ENCODE results near the gene LIPC.

LIPC gene

DNA sequence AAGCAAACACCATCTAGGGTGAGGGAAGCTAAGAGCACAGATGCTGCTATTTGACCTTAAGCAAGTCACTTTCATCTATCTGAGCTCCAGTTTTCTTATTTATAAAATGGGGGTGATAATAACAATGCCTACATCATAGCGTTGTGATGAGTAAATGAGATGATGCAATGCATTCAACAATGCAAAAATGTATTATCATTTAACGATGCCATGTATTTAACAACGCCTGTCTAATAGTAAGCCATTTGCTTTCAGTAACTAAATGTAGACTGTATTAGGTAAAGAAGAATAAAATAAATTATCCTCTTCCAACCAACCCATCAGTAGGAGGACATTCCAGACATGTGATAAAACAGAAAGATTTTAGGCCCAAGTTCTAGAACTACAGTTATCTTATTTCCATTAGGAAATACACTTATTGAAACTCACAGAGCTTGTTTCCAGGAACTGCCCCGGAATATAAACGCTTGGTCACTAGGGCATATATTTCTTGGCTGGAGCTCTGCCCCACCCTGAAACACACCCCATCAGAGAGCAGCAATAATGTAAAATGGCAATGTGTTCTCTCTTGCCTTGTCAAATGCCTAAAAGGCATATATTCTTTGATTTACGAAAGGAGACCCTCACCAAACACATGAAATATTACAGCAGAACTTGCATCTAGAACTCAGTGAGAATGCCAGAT lies 128.3 kb downstream of the LIPC start:
- no peak for DNase-seq

DNA sequence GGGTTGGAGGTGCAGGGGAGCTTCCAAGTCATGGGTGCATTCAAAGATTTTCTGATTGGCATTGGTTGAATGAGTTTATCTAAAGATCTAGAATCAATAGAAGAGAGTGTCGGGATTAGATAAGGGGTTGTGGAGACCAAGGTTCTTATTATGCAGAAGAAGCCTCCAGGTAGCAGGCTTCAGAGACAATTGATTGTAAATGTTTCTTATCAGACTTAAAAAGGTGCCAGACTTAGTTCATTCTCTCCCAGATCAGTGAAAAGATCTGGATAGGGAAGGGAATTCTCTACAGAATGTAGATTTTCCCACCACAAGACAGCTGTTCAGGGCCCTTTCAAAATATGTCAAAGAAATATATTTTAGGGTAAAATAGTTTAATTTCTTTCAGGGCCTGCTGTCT lies 129.5 kb downstream of the LIPC start:
- DNase-seq = no peak

DNA sequence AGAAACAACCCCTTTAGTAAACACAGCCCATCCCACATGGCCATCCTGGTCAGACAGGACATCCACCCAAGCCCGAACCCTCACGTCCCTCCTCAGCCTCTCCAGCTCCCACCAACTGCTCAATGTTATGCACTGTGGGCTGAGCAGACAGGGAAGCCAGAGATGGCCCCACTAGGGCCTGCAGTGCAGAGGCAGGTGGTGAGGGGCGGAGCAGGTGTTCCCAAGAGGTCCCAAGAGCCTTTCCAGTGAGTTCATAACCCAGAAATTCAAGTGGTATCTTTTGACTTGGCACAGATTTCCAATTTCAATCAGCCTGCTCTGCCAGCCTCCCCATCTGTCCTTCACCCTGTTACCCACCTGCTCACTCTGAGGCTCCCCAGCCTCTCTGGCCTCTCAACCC lies 130.3 kb downstream of the LIPC start:
- DNase-seq = no peak

DNA sequence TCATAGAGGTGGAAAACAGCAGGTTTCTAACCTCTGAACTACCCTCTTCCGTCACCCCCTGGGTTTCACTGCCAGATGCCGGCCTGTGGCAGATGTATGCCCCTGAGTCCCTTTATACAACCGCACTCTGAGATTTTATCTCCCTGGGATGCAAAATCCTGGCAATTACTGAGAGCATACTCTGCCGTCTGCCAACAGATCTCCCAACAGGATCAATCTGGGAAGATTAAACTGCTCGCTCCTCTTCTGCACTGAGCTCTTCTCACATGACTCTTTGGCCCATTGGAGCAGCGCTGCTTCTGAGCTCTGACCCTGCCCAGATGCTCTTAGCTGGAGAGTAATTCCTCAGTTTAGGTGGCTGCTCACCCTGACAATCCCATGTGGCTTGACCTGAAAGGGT lies 133.2 kb downstream of the LIPC start:
- DNase-seq = no peak

DNA sequence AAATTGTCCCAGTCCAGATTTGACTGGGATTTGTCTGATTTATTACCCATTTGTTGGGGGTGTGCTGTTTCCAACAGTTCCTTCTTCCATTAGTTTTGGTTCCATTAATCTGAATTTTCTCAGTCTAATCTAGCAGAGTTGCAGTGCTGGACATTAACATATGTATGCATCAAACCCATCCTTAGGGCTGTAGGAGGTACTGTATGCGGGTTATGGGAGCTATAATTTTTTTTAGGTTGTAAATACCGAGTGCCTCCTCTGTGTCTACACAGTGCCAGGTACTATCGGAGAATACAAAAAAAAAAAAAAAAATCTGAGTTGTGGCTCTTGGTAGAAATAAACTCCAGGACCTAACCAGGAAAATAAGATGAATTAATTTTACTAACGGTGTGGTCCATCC lies 133.8 kb downstream of the LIPC start:
- DNase-seq = no peak

DNA sequence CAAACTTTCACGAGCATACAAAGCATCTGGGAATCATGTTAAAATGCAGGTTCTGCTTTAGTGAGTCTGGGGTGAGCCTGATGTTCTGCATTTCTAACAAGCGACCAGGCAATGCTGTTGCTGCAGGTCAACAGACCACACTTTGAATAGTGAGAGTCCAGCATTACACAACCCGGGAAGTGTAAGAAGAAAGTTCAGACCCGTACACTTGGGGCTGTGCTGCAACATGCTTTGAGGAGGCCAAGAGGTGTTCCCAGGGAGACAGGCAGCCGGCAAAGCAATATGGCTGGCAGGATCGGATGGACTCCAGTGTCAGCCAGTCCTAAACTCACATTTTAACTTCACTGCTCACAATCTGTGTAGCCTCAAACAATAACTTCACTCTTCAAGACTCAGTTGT lies 134.2 kb downstream of the LIPC start:
- no peak for DNase-seq

DNA sequence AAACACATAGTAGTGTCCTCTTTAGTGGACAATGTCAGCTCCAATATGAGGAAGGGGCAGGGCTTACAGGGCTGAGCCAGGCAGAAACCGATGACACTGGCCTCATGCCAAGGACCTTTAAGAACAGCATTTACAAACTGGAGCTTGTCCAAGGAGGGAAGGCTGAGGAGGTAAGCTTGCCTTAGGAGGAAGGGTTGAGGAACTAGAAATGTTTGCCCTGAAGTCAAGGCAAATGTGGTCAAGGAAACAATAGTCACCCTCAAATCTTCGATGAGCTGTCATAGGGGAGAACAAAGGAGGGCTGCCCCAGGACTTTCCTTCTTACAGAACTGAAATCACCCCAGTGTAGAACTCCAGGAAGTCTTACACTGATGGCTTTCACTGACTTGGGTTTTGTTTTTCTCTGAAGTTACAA lies 136.4 kb downstream of the LIPC start:
- no peak for DNase-seq

DNA sequence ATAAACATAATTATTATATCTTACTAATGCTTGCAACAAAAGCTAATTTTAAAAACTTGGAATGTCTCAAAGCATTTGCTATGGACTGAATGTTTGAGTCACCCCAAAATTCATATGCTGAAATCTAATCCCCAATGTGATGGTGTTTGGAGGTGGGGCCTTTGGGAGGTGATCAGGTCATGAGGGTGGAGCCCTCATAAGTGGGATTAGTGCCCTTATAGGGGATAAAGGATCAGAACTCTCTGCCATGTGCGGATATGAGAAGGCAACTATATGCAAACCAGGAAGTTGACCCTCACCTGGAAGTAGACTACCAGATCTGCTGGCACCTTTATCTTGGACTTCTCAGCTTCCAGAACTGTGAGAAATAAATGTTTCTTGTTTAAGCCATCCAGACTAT lies 137.7 kb downstream of the LIPC start:
- DNase-seq = no peak

DNA sequence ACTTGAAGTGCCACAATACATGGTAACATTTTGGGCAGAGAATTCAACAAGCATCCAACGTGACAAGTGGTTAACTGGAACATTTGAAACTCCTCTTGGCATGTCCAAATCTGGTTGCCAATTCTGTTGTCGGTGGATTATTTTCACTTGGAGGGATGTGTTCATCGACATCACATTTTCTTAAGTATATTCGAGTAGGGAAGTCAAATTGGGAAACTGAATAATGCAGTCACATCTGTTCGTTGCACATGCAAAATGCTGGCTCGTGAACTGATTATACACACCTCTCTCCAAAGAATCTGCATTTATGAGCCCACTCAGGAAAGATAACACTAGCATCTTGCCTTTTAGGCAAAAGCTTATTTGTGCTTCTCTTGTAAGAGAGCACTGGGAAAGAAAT lies 139.7 kb downstream of the LIPC start:
- DNase-seq = no peak

DNA sequence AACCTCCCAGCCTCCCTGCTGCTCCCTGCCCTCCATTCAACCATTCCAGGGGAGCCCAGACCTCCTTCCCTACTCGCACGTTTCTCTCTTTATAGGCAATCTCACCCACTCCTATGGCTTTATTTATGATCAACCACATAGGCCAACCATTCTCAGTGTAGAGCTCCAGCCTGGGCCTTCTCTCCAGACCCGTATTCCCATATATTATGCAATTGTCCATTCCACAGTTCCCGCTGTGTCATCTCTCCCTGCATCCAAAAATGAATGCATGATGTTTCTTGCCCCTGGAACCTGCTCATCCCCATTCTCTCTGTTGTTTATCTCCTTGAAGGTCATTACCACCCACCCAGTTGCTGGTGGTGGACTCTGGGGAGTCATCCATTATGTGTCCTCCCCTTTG lies 140.7 kb downstream of the LIPC start:
- DNase-seq = no peak

DNA sequence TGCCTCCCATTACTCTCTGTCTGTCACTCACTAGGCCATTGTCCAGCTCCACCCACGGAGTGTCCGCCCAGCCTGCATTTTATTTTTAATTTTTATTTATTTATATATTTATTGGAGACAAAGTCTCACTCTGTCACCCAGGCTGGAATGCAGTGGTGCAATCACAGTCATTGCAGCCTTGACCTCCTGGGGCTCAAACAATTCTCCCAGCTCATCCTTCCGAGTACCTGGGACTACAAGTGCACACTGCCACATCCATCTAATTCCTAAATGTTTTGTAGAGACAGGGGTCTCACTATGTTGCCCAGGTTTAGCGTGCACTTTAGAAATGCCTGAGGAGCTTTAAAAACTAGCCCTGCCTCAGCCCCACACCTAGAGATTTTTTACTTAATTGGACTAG lies 141.5 kb downstream of the LIPC start:
- DNase-seq = no peak

DNA sequence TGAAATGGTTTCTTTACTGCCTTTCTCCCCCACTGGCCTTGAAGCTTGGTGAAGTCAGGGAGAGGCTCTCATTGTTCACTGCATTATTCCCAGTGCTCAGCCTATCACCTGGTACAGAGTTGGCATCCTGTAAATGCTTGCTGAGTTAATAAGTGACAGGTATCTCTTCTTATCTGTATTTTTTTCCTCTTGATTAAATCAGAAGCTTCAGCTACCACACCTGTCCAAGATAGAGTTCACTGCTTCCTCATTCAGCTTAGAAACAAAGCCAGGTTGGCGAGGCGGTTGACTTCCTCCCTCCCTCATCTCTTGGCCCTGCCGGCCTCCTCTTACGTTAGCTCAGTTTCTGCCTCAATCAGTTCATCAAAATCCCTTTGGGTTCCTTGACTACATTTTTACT lies 142.8 kb downstream of the LIPC start:
- no peak for DNase-seq

DNA sequence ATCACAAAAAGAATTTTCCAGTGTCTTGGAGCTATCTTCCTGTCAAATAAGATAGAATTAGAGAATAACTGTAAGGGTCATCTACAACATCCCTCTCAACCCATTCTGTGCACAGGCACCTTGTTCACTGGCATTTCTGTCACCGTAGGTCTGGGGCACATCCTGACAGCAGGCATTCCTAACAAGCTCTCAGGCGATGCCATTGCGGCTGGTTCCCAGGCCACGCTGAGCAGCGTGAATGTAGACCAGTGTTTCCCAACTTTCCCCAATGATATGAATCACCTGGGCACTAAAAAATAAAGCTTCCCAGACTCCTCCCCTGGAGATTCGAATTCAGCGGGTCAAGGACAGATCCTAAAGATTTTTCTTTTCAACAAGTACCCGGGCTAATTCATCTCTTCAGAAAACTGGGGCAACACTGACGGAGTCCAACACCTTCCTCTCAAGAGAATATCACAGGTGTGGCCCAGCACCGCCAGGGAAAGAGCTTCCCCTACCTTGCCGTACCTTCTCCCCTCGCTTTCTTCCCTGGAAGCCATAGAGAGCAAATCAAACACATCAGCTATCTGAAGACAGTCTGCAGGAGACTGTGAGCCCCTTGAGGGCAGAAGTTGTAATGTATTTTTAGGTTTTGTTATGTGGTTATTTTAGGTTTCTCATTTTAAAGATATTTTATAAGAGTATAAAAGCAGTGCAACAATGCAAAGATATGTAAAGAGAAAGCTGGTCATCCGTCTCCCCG lies 143.4 kb downstream of the LIPC start:
- no peak for DNase-seq

DNA sequence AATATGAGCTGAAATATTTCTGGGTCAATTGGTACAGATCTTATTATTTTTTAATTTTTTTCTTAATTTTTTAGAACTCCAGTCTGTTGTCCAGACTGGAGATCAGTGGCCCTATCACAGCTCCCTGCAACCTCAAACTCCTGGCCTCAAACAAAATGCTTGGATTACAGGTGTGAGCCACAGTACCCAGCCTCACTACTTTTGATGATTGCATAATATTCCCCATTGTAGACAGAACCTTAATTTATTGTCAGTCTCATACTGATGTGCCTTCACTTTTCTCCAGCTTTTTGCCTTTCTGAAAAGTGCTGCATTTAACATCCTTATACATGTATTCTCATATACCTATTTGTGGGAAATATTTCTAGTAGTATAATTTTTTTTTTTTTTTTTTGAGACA lies 144.9 kb downstream of the LIPC start:
- DNase-seq = no peak

DNA sequence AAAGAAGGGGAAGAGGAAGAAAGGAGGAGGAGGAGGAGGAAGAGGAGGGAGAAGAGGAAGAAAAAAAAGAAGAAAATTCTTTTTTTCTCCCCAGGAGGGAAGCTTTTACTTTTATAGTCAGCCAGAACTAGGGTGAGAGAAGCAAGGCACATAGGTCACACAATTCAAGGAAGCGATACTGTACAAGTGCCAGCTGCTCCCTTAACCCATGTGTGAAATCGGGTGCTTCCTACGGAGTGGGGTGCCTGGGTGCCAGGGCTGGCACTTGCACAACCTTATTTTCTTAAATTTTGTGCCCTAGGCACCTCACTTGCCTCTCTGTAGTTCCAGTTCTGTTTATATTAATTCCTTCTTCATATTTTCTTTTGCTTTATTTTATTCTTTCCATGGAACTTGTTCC lies 150.4 kb downstream of the LIPC start:
- DNase-seq = no peak

DNA sequence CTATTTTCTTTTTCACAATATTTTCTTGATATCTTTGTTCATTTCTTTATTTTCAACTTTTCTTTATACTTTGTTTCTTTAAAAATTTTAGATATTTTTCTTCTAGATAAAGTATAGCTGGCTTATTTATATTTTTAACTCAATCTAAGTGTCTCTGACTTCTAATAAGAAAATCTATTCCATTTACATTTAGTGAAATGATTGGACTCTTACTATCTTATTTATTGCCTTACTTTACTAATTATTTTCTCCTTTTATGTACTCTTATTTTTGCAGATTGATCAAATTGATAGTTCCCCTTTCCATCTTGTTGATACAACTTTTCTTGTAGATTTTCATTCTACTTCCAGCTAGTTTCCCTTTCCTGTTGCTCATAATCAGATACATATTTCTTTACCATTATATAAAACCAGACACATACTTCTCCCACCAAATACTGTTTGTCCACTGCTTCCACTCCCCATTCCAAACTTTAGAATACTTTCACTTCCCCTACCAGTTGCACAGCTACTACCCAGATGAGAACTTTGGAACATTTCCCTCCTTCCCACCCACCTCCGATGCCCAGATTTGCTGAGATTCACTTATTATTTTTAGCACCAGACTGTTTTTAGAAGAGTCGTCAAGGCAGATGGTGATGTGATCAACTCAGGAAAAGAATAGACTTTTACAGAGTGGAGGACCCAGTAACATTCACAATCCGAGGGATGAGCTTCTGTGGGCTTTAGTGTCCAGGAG lies 151.5 kb downstream of the LIPC start:
- DNase-seq = no peak

DNA sequence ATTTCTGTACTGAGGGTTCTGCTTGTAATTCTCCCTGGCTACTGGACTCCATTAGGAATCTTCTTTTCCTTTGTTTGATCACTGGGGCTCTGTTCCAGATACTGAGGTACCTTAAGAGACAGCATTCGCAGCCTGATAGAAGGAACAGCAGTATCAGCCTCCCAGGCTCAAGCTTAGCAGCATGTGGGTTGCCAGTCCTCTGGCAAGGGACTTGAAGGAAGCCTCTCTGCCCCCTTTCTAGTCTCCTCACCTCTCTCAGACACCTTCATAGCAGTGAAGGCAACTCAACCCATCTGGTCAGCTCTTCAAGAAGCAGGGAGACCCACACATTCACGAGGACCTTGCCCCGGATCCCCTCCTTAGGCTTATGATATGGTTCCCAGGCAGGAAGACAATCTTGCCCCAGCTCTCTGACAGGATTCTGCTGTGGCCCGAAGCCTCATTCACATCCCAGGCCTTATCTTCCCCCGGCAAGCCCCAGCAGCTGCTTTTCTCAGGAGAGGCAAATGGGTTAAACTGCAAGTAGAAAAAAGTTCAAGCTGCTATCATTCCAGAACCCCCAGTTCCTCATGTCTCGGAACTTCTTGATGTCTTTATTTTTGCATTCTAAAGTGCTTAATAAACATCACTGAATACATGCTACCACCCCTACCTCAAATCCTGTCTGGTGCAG lies 153.1 kb downstream of the LIPC start:
- DNase-seq = no peak

DNA sequence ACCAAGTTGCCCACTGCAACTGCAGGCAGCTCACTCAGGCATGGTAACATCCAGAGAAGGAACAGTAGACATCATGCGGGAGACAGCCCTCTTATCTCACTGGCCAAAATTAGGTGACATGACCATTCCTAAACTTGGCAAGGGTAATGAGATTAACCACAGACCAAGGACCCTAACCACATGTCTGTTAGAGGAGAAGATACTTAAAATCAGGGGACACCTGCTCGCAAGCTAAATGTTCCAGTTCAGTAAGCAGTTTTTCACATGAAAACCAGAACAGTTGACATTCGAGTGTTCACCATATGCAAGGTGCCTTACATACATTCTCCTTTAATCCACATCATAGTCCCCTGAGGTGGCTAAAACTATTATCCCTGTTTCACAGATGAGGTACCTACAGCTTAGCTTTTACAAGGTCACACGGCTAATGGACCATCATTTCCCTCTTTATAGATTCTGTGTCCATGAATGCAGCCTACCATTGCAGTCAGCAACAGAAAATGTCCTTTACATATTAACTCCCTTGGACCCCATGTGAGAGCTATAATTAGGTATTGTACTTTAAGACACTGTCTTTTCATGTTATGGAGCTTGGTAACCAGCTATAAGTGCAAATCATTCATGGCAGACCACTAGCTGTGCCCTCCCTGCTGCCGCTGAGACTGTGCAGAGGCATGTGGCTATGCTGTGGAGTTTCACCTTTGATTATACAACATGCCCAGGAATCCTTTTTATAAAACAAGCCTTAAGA lies 154.1 kb downstream of the LIPC start:
- no peak for DNase-seq

DNA sequence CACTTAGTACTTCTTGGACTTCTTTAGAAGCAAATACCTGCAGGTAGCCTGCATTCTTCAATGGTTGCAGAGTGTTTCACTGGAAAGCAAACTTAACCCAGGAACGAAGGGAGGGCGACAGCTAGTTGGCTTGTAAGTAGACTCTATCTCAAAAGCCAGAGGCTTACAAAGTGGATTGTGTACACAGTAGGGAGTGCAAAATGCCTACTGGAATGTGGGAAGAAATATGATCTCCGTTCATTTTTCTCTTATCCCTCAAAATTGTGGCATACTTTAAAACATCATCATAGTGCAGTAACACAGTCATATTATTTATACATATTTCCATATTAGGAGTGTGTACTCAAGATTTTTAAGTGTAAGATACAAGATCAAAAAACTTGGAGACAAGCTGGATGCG lies 155.7 kb downstream of the LIPC start:
- no peak for DNase-seq

DNA sequence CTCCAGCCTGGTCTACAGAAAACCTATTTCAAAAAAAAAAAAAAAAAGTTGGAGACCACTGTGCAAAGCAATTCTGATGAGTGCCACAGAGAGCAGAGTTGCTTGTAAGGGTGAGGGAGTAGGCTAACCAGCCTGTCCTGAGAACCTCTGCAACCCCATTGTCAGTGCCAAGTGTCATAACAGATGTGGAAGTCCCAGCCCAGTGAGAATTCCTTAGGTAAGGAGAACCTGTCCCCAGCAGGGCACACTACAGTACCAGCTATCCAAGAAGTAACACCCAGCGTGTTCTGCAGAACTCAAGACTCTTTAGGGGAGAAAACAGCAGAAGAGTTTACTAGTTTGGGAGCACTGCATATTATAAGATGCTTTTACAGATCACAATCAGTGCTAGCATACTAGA lies 156.3 kb downstream of the LIPC start:
- DNase-seq = no peak

DNA sequence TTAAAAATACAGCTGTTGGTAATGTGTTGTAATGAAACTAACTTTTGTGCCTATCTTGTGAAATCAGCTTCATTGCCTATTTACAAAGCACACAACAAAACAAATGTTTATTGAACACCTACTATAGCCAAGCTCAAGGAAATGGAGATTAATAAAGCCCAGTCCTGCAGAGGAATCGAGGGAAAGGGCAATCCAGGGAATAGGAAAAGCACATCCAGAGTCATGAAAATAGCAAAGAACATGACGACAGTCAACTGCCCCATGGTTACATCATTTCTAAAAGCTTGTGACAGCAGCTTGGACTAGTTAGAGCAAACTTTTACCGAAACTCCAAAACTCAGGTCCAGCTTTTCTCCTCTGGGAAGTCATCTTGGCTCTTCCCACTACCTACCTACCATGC lies 157.3 kb downstream of the LIPC start:
- DNase-seq = no peak

DNA sequence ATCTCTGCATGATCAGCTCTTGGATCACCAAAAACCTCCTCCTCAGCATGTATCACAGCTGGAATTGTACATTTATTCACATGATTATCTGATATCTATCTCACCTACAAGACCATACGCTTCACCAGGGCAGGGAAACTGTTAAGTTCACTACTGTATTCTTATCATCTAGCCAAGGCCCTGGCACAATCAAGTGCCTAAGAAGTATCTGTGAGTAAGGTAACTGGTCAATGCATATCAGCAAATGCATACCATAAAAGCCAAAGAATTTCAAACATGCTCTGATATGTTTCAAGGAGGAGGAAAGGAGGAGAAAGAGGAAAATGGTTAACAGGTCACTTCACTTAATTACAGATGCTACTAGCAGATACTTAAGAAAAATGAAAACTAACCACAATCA lies 158.4 kb downstream of the LIPC start:
- no peak for DNase-seq

DNA sequence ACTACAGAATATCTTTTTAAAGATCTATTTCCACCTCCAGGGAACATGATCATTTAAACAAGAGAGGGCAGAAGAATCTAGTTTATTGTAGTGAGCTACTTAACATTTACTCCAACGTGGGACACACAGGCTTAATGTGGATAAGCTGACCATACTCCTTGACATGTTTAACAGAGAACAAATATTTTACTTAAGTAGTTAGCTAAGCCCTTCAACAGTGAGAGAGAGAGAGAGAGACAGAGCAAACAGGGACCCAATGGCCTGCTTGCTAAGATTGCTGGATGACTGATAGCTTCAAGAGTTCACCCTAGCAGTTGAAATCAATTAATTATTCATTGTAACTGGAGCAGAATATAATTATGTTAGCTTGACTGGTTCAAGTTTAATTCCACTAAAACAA lies 159.1 kb downstream of the LIPC start:
- DNase-seq = no peak

All from stimulated activated naive CD4-positive, alpha-beta T cell (primary cell).